Measurements from ENCODE around the gene NUP214.

- TF ChIP-seq FOXA1 (IDR thresholded peaks at IDR 0.05) (no peak), SUZ12 (IDR thresholded peaks at IDR 0.05) (no peak), ZNF384 (IDR thresholded peaks at IDR 0.05) (no peak), CTBP1 (IDR thresholded peaks at IDR 0.05; ENCODE audit: borderline replicate concordance) (no peak), BHLHE40 (IDR thresholded peaks at IDR 0.05; ENCODE audit: borderline replicate concordance) (no peak), TARDBP (IDR thresholded peaks at IDR 0.05) (no peak), ARNT (IDR thresholded peaks at IDR 0.05) (no peak), FOXK2 (IDR thresholded peaks at IDR 0.05) (no peak), ELF4 (IDR thresholded peaks at IDR 0.05) (no peak), LEF1 (IDR thresholded peaks at IDR 0.05; ENCODE audit: borderline replicate concordance) (no peak), FOXM1 (IDR thresholded peaks at IDR 0.05; ENCODE audit: borderline replicate concordance) (no peak), SP1 (IDR thresholded peaks at IDR 0.05) (no peak), NFRKB (IDR thresholded peaks at IDR 0.05) (no peak)
Measured at GRCh38 chr9:131274674-131275331, 149.4 kb downstream of the NUP214 start.
